Measurements from ENCODE around the gene YIPF3. TPM values are rescaled to one million over a fixed set of nuclear protein-coding genes. Genes with fewer than 3 reads are reported as not detected.

YIPF3 gene
- total RNA-seq (2014; rRNA removed; shearing (Covaris generic)): 79.7 and 83.5 TPM in 2 replicates

GRCh38 chr6:43516697-43517504 lies at the start of gene YIPF3, which contains the start of gene POLR1C:
Gene YIPF3 (minus strand): TSS chr6:43516926. CDS start chr6:43516807, 119 bp downstream.
Gene POLR1C (plus strand): TSS chr6:43517089. CDS start chr6:43517110, 21 bp downstream.

DNA sequence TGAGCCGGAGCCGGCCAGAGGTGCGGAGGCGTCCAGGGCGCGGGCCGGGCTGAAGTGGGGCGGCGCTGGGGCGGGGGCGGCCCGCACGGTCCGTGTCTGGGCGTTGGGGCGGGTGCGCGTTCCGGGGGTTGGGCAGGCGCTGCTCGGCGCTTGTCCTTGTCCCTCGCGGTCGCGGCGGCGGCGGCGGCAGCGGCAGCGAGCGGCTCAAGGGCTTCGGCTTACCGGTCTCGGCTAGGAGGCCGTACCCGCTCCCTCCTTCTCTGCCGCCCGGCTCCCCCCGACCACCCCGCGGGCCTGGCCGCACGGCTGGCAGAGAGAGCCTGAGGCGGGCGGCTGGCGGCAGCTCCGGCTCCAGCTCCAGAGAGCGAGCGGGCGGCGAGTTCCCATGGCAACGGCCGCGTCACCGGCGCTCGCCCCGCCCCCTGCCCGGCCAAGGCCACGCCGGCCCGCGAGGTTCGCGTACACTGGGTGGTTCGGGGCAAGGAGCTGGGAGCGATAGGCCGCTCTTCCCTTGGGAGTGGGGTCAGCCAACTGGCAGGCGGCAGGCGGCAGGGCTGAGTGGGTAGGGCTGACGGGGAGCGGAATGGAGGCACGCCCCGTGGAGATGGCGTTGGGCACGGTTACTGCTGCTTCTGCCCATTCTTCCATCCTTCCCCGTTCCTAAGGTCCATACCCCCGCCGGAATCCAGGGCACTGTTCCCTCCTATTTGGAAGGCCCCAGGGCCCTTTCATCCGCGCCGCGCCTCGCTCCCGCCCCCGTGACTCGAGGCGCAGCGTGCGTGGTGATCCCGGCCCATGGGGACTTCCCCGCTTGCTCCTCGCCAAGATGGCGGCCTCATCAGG lies 6.5 kb downstream of the YIPF3 start, which contains the start of gene LRRC73:
Gene LRRC73, minus strand, starts transcription at position 363 of the 843 bp plus-strand sequence. CDS start 561 bp downstream, outside the sequence.

GRCh38 chr6:43477235-43478007 lies 39.3 kb downstream of the YIPF3 start, which contains the start of gene TJAP1:
Gene TJAP1 (plus strand): TSS chr6:43477570. CDS start chr6:43499002, 21,432 bp downstream.

Small RNA genes within 50 kb of the gene (small RNA-seq; reads per million reads assigned to genes)
- gene RF00426 (not detected), gene RNU6-1113P (not detected)

Other genes starting within 250 kb of the YIPF3 start
- not detected in 2 replicates for gene SLC22A7, start 218.7 kb downstream of the YIPF3 start, total RNA-seq (2014; rRNA removed; shearing (Covaris generic))
- not detected in 2 replicates for gene CRIP3, start 208.1 kb downstream of the YIPF3 start, total RNA-seq (2014; rRNA removed; shearing (Covaris generic))
- 5.1 and 5.7 TPM in 2 replicates for gene ZNF318, start 147.3 kb downstream of the YIPF3 start, total RNA-seq (2014; rRNA removed; shearing (Covaris generic))
- gene ABCC10, start 89.4 kb downstream of the YIPF3 start, total RNA-seq (2014; rRNA removed; shearing (Covaris generic)): 7.8 and 17.8 TPM in 2 replicates
- 4.9 and 7.1 TPM in 2 replicates for gene DLK2, start 61.4 kb downstream of the YIPF3 start, total RNA-seq (2014; rRNA removed; shearing (Covaris generic))
- 28.4 and 32.4 TPM in 2 replicates for gene TJAP1, start 39.4 kb downstream of the YIPF3 start, total RNA-seq (2014; rRNA removed; shearing (Covaris generic))
- gene LRRC73, start 6.6 kb downstream of the YIPF3 start, total RNA-seq (2014; rRNA removed; shearing (Covaris generic)): 0.93 and 1.9 TPM in 2 replicates
- 40.7 and 52.3 TPM in 2 replicates for gene POLR1C, start 163 bp upstream of the YIPF3 start, total RNA-seq (2014; rRNA removed; shearing (Covaris generic))
- gene XPO5, start 59.1 kb upstream of the YIPF3 start, total RNA-seq (2014; rRNA removed; shearing (Covaris generic)): 44.9 and 45.9 TPM in 2 replicates
- gene POLH, start 59.3 kb upstream of the YIPF3 start, total RNA-seq (2014; rRNA removed; shearing (Covaris generic)): 7.1 and 8.1 TPM in 2 replicates
- 120 and 134 TPM in 2 replicates for gene GTPBP2, start 112.3 kb upstream of the YIPF3 start, total RNA-seq (2014; rRNA removed; shearing (Covaris generic))
- 19.8 and 21.8 TPM in 2 replicates for gene MAD2L1BP, start 118.9 kb upstream of the YIPF3 start, total RNA-seq (2014; rRNA removed; shearing (Covaris generic))
- gene RSPH9, start 128.1 kb upstream of the YIPF3 start, total RNA-seq (2014; rRNA removed; shearing (Covaris generic)): not detected in 2 replicates
- gene MRPS18A, start 170.9 kb upstream of the YIPF3 start, total RNA-seq (2014; rRNA removed; shearing (Covaris generic)): 69.4 and 79.6 TPM in 2 replicates

All from A375 (cell line).